Activated gamma-delta T cell treated with anti-CD3 and anti-CD28 coated beads, Interleukin-2, amount 50 U/mL, for 16 hours (primary cell): ENCODE measurements around the gene PAX8.

Source experiments
- DNase-seq: peaks from one replicate; pipeline ENCODE4 v3.0.0-alpha.2; 2020; ENCODE audit warnings: low read depth

The PAX8 gene

GRCh38 chr2:113236367-113237159 is 42.2 kb downstream of the PAX8 start:
- DNase-seq: no peak

- peak; percentile 56 for DNase-seq
Measured at GRCh38 chr2:113235347-113236226, 43.1 kb downstream of the PAX8 start.

- no peak for DNase-seq
Measured at GRCh38 chr2:113234721-113235346, 43.9 kb downstream of the PAX8 start.

- DNase-seq: no peak
Measured at GRCh38 chr2:113233593-113234550, 44.8 kb downstream of the PAX8 start.

- DNase-seq: no peak
Measured at GRCh38 chr2:113232740-113233139, 46.0 kb downstream of the PAX8 start.

GRCh38 chr2:113232123-113232522 is 46.6 kb downstream of the PAX8 start:
- DNase-seq: no peak

- no peak for DNase-seq
Measured at GRCh38 chr2:113231064-113231463, 47.7 kb downstream of the PAX8 start.

GRCh38 chr2:113230531-113230930 is 48.2 kb downstream of the PAX8 start:
- no peak for DNase-seq

GRCh38 chr2:113229795-113230194 is 48.9 kb downstream of the PAX8 start:
- no peak for DNase-seq

GRCh38 chr2:113228991-113229716 is 49.6 kb downstream of the PAX8 start:
- DNase-seq: no peak

- DNase-seq: no peak
Measured at GRCh38 chr2:113228351-113228750, 50.4 kb downstream of the PAX8 start.

GRCh38 chr2:113227698-113228097 is 51.0 kb downstream of the PAX8 start:
- no peak for DNase-seq

GRCh38 chr2:113227290-113227689 is 51.4 kb downstream of the PAX8 start:
- no peak for DNase-seq

- DNase-seq: no peak
Measured at GRCh38 chr2:113226462-113226861, 52.3 kb downstream of the PAX8 start.

GRCh38 chr2:113225263-113226259 is 53.2 kb downstream of the PAX8 start:
- no peak for DNase-seq

GRCh38 chr2:113224647-113225236 is 54.0 kb downstream of the PAX8 start:
- DNase-seq: no peak

- no peak for DNase-seq
Measured at GRCh38 chr2:113223813-113224212, 54.9 kb downstream of the PAX8 start.

- DNase-seq: no peak
Measured at GRCh38 chr2:113221846-113222245, 56.9 kb downstream of the PAX8 start.
